Thyroid gland (tissue), 4 donors: ENCODE data around the gene TNNI2.

Experiments used
- CTCF ChIP-seq, 6 experiments: fragments of 200-600 bp in 3 of 6; fragments of 450-650 bp in 3 of 6; sonication (generic) in 3 of 6; IDR thresholded peaks; one replicate each; pipeline ENCODE4 v1.5.1; 2016 to 2019; ENCODE audit warnings: antibody characterized with exemption in 6 of 6, mild to moderate bottlenecking in 2 of 6, inconsistent platforms in 1 of 6, moderate library complexity in 1 of 6
- POLR2A ChIP-seq, 2 donors: fragments of 450-650 bp; IDR thresholded peaks; one replicate each; pipeline ENCODE4 v1.6.1; 2017; ENCODE audit warnings: antibody characterized with exemption in 2 of 2, mild to moderate bottlenecking in 2 of 2, moderate library complexity in 1 of 2

- no peak for TF ChIP-seq CTCF (IDR thresholded peaks at IDR 0.05)
- no peak for TF ChIP-seq POLR2A (IDR thresholded peaks at IDR 0.05)
Observed at GRCh38 chr11:1830004-1830321, 8.8 kb upstream of the TNNI2 start.
